Vagina (tissue), 2 donors: ENCODE data around the gene PTPRD. TPM values are rescaled to one million over a fixed set of nuclear protein-coding genes. Genes with fewer than 3 reads are reported as not detected.

Source experiments
- DNase-seq, 2 donors: peaks; one replicate each; pipeline ENCODE4 v3.0.0-alpha.2; 2017; ENCODE audit errors: extremely low spot score in 2 of 2
- H3K27ac ChIP-seq: fragments of 200-600 bp; sonication (generic); one replicate; pipeline ENCODE4 v1.5.1; 2019
- H3K27me3 ChIP-seq: fragments of 200-600 bp; sonication (generic); one replicate; pipeline ENCODE4 v1.5.1; 2019
- H3K36me3 ChIP-seq, 2 donors: fragments of 200-600 bp; sonication (generic); one replicate each; pipeline ENCODE4 v1.5.1; 2017 to 2019
- H3K4me1 ChIP-seq: fragments of 200-600 bp; sonication (generic); one replicate; pipeline ENCODE4 v1.5.1; 2019
- H3K4me3 ChIP-seq, 2 donors: fragments of 200-600 bp; sonication (generic); 1 replicate in 1 of 2; 2 replicates in 1 of 2; pipeline ENCODE4 v1.5.1; 2016 to 2019
- H3K9me3 ChIP-seq: fragments of 200-600 bp; sonication (generic); one replicate; pipeline ENCODE4 v1.5.1; 2019
- POLR2A ChIP-seq, 2 donors: fragments of 450-650 bp; IDR thresholded peaks; one replicate each; pipeline ENCODE4 v1.6.1; 2017; ENCODE audit warnings: antibody characterized with exemption in 2 of 2, mild to moderate bottlenecking in 2 of 2, moderate library complexity in 2 of 2
- POLR2AphosphoS5 ChIP-seq, 2 donors: sonication (generic); formaldehyde crosslinking; IDR thresholded peaks; one replicate each; pipeline ENCODE4 v1.9.0; 2017; ENCODE audit warnings: antibody characterized with exemption in 2 of 2, mild to moderate bottlenecking in 2 of 2, low read depth in 1 of 2; ENCODE audit not compliant: insufficient read depth in 1 of 2
- intact Hi-C: fragments of 100-400 bp; cut with DNase I; formaldehyde crosslinking; loops from one replicate; pipeline ENCODE4 v1.15.1; 2023
- total RNA-seq: library from RNA; depleted of rRNA; stranded (reverse); fragments of >200 nt; gene quantifications from one replicate; pipeline ENCODE4 v1.2.3, GENCODE V29; 2016
- TF ChIP-seq, protein P1 (sequence below), 3 experiments: fragments of 450-650 bp in 2 of 3; fragments of 200-600 bp in 1 of 3; sonication (generic) in 1 of 3; IDR thresholded peaks; one replicate each; pipeline ENCODE4 v1.5.1; 2017 to 2019; ENCODE audit warnings: antibody characterized with exemption in 3 of 3, mild to moderate bottlenecking in 2 of 3, moderate library complexity in 2 of 3

The PTPRD gene
- total RNA-seq, 1 donor from 2014 or later = 10.3 TPM

DNA sequence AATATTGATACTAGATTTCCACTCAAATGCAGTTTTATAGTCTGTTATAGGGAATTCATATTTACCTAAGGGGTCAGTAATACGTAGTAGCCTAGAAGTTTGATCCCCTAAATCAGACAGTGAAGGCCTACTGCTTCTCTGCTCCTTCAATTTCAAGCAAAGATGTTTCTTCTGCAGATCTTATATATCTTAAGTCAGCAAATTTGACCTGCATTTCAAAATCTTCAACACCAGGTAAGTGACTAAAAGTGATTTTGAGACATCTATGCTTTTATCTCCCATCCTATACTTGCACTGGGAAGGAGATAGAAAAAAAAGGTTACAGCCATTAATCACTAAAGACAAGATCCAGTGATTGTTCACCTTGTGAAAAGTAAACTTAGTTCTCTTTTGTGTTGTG is 363.9 kb downstream of the PTPRD start:
- DNase-seq = no peak
- no peaks in the 10 kb centered on the region for H3K4me1 ChIP-seq
- H3K4me3 ChIP-seq = no peak overlapping the region
- no peak overlapping the region for H3K27ac ChIP-seq
- intact Hi-C loops = no loop called here
- H3K9me3 ChIP-seq = no peaks in the 10 kb centered on the region
- no peaks in the 10 kb centered on the region for H3K27me3 ChIP-seq
- no peaks in the 10 kb centered on the region for H3K36me3 ChIP-seq
- TF ChIP-seq, protein P1, sequence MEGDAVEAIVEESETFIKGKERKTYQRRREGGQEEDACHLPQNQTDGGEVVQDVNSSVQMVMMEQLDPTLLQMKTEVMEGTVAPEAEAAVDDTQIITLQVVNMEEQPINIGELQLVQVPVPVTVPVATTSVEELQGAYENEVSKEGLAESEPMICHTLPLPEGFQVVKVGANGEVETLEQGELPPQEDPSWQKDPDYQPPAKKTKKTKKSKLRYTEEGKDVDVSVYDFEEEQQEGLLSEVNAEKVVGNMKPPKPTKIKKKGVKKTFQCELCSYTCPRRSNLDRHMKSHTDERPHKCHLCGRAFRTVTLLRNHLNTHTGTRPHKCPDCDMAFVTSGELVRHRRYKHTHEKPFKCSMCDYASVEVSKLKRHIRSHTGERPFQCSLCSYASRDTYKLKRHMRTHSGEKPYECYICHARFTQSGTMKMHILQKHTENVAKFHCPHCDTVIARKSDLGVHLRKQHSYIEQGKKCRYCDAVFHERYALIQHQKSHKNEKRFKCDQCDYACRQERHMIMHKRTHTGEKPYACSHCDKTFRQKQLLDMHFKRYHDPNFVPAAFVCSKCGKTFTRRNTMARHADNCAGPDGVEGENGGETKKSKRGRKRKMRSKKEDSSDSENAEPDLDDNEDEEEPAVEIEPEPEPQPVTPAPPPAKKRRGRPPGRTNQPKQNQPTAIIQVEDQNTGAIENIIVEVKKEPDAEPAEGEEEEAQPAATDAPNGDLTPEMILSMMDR (IDR thresholded peaks at IDR 0.05) = no peak
- TF ChIP-seq POLR2AphosphoS5 (IDR thresholded peaks at IDR 0.05; ENCODE audit: insufficient read depth in 1 of 2, low read depth in 1 of 2) (no peak), POLR2A (IDR thresholded peaks at IDR 0.05) (no peak)

DNA sequence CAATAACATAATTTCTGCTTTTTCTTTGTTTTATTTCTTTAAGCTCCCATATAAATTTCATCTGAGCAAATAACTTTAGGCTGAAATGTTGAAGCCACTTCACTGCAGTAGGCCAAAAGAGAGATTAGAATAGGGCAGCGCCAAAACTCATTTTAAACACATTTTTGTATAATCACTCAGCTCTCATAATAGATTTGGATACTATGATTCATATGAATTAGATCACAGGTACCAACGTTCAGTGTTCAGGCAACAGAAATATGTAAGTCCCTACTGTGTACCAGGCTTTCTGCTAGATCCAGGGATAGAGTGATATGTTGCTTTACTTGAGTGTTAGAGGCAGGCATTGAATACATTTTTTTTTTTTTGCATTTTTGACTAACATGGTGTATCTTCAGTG is 370.5 kb downstream of the PTPRD start:
- Histone ChIP-seq H3K4me1 (no peaks in the 10 kb centered on the region), H3K9me3 (no peaks in the 10 kb centered on the region), H3K27me3 (no peaks in the 10 kb centered on the region), H3K36me3 (no peaks in the 10 kb centered on the region), H3K4me3 (no peak overlapping the region), H3K27ac (no peak overlapping the region)
- DNase-seq = no peak
- TF ChIP-seq, protein P1 (IDR thresholded peaks at IDR 0.05) = no peak
- TF ChIP-seq POLR2AphosphoS5 (IDR thresholded peaks at IDR 0.05; ENCODE audit: insufficient read depth in 1 of 2, low read depth in 1 of 2) (no peak), POLR2A (IDR thresholded peaks at IDR 0.05) (no peak)
- intact Hi-C loops = no loop called here

DNA sequence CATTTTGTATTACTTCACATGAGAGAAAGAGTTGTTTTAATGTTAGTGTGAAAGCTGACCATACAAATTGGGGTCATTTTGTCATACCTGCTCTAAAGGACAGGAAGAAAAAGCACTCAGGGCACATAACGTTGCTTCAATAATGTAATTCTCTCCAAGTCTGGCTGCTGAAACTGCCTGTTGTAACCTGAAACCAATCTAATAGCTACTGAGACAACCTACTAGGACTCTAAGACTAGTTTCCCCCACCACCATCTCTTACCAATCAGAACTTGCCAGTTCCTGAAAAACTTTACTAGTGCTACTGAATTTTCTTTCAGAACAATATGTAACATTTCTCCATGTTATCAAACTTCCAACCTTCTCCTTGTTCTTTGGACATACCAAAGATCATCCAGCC is 374.7 kb downstream of the PTPRD start:
- DNase-seq = no peak
- Histone ChIP-seq H3K4me3 (no peak overlapping the region), H3K4me1 (no peaks in the 10 kb centered on the region), H3K27ac (no peak overlapping the region), H3K9me3 (no peaks in the 10 kb centered on the region), H3K27me3 (no peaks in the 10 kb centered on the region), H3K36me3 (no peaks in the 10 kb centered on the region)
- intact Hi-C loops = no loop called here
- TF ChIP-seq, protein P1 (IDR thresholded peaks at IDR 0.05) = no peak
- no peak for TF ChIP-seq POLR2AphosphoS5 (IDR thresholded peaks at IDR 0.05; ENCODE audit: insufficient read depth in 1 of 2, low read depth in 1 of 2)
- TF ChIP-seq POLR2A (IDR thresholded peaks at IDR 0.05) = no peak

DNA sequence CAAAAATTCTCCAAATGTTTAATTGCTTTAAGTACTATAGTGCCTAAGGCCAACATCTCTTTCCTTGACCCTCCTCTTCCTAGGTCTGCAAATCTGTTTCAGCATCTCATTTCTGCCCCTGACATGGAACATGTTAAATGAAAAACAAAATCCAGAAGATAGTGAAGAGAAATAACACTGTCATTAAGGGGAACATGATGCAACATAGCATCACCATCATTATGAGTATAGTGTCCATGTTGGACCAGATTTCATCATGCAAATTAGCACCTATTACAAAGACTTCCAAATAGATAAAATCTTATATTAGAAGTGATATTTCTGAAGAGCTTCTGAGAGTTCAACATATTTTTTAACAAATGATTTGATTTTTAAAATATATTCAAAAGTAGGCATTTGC is 375.2 kb downstream of the PTPRD start:
- DNase-seq = no peak
- no peak overlapping the region for H3K27ac ChIP-seq
- no peaks in the 10 kb centered on the region for H3K9me3 ChIP-seq
- H3K36me3 ChIP-seq = no peaks in the 10 kb centered on the region
- no peak overlapping the region for H3K4me3 ChIP-seq
- intact Hi-C loops = no loop called here
- H3K4me1 ChIP-seq = no peaks in the 10 kb centered on the region
- H3K27me3 ChIP-seq = no peaks in the 10 kb centered on the region
- TF ChIP-seq POLR2A (IDR thresholded peaks at IDR 0.05) (no peak), POLR2AphosphoS5 (IDR thresholded peaks at IDR 0.05; ENCODE audit: insufficient read depth in 1 of 2, low read depth in 1 of 2) (no peak)
- TF ChIP-seq, protein P1 (IDR thresholded peaks at IDR 0.05) = no peak

DNA sequence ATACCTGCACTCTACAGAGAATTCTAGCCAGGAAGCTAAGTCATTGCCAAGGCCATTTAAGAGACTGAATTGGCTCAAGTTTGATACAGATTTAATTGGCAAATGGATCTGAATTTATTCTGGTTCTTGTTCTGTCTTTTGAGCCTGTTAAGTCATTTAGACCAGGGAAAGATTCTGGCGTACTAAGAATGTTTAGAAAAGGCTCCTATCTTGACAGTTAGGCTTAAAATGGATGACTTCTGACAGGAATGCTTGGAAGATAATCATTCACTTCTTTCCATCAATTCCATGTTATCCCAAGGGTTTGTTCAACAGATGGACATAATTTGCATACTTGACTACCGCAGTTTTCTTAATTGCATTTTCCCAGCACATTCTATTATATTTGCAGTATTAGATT is 376.6 kb downstream of the PTPRD start:
- intact Hi-C loops = no loop called here
- H3K36me3 ChIP-seq = no peaks in the 10 kb centered on the region
- no peaks in the 10 kb centered on the region for H3K9me3 ChIP-seq
- no peak overlapping the region for H3K4me3 ChIP-seq
- no peak overlapping the region for H3K27ac ChIP-seq
- H3K27me3 ChIP-seq = no peaks in the 10 kb centered on the region
- no peak for DNase-seq
- no peak for TF ChIP-seq POLR2AphosphoS5 (IDR thresholded peaks at IDR 0.05; ENCODE audit: insufficient read depth in 1 of 2, low read depth in 1 of 2)
- TF ChIP-seq, protein P1 (IDR thresholded peaks at IDR 0.05) = no peak
- no peak for TF ChIP-seq POLR2A (IDR thresholded peaks at IDR 0.05)
- H3K4me1 ChIP-seq = no peaks in the 10 kb centered on the region
